ENCODE results near the gene PIF1.

GRCh38 chr15:64807051-64807749 lies 18.2 kb downstream of the PIF1 start:
- TF ChIP-seq POLR2AphosphoS5 (IDR thresholded peaks at IDR 0.05) (no peak), CTCF (IDR thresholded peaks at IDR 0.05) (no peak)
